ENCODE data around the gene NLRP6. TPM values are rescaled to one million over a fixed set of nuclear protein-coding genes. Genes with fewer than 3 reads are reported as not detected.

NLRP6 gene
- total RNA-seq, 2 donors from 2014 or later, result not detected

GRCh38 chr11:293271-293851 is 15.2 kb downstream of the NLRP6 start:
- H3K27me3 ChIP-seq (ENCODE audit: control insufficient read depth, insufficient read depth, low read length, poor library complexity, severe bottlenecking), result peaks cover 2% of the 10 kb centered on the region
- Mint-ChIP-seq H3K36me3 (ENCODE audit: low read depth) (peaks cover 15% of the 10 kb centered on the region), H3K4me3 (no peak overlapping the region), H3K27me3 (ENCODE audit: insufficient read depth) (no peaks in the 10 kb centered on the region), H3K9me3 (no peaks in the 10 kb centered on the region), H3K4me1 (peaks cover 12% of the 10 kb centered on the region), H3K27ac (no peak overlapping the region)
- H3K36me3 ChIP-seq (ENCODE audit: control insufficient read depth, insufficient read depth, low read length), result peaks cover 6% of the 10 kb centered on the region
- no peak overlapping the region for H3K27ac ChIP-seq (ENCODE audit: low read depth, low read length)
- no peak overlapping the region for H3K4me3 ChIP-seq (ENCODE audit: low read length)
- DNase-seq, result peak; percentile 28
- no peaks in the 10 kb centered on the region for H3K4me1 ChIP-seq (ENCODE audit: control insufficient read depth, insufficient read depth, low read length)
- no peaks in the 10 kb centered on the region for H3K9me3 ChIP-seq (ENCODE audit: control insufficient read depth, low read length)
- TF ChIP-seq, protein P1, sequence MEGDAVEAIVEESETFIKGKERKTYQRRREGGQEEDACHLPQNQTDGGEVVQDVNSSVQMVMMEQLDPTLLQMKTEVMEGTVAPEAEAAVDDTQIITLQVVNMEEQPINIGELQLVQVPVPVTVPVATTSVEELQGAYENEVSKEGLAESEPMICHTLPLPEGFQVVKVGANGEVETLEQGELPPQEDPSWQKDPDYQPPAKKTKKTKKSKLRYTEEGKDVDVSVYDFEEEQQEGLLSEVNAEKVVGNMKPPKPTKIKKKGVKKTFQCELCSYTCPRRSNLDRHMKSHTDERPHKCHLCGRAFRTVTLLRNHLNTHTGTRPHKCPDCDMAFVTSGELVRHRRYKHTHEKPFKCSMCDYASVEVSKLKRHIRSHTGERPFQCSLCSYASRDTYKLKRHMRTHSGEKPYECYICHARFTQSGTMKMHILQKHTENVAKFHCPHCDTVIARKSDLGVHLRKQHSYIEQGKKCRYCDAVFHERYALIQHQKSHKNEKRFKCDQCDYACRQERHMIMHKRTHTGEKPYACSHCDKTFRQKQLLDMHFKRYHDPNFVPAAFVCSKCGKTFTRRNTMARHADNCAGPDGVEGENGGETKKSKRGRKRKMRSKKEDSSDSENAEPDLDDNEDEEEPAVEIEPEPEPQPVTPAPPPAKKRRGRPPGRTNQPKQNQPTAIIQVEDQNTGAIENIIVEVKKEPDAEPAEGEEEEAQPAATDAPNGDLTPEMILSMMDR (conservative IDR thresholded peaks at IDR 0.05), result no peak
- no peak overlapping the region for H3K9ac ChIP-seq (ENCODE audit: extremely low read depth, low read length, poor library complexity, severe bottlenecking)
- WGBS, 2 experiments (ENCODE audit: insufficient coverage in 1 of 2, insufficient read length in 1 of 2), result 92 to 97% methylated on average over 10 to 18 of the region's 18 CpGs

DNA sequence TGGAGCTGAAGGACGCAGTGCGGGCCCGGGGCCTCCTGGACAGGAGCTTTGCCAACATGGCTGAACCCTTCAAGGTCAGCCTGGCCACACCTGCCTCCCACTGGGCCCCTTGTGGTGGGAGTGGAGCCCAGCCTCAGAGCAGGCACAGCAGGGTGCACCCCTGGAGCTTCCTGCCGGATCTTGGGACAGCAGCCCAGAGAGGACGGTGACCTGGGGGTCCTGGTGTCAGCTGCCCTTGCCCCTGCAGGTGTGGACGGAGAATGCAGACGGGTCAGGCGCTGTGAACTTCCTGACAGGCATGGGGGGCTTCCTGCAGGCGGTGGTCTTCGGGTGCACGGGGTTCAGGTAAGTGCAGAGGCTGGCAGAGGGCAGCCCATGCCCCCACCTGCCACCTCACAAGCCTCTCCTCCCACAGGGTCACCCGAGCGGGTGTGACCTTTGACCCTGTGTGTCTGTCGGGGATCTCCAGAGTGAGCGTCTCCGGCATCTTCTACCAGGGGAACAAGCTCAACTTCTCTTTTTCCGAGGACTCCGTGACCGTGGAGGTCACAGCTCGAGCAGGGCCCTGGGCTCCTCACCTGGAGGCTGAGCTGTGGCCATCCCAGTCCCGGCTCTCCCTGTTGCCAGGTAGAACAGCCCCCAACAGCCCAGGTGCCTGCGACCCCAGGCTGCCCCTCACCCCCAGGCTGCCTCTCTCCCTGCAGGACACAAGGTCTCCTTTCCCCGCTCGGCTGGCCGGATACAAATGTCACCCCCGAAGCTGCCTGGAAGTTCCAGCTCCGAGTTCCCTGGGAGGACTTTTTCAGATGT is 15.8 kb downstream of the NLRP6 start:
- Mint-ChIP-seq H3K36me3 (ENCODE audit: low read depth) (peaks cover 15% of the 10 kb centered on the region), H3K27me3 (ENCODE audit: insufficient read depth) (no peaks in the 10 kb centered on the region), H3K27ac (no peak overlapping the region), H3K4me3 (no peak overlapping the region), H3K9me3 (no peaks in the 10 kb centered on the region), H3K4me1 (peaks cover 12% of the 10 kb centered on the region)
- TF ChIP-seq, protein P1 (conservative IDR thresholded peaks at IDR 0.05), result no peak
- Histone ChIP-seq H3K36me3 (ENCODE audit: control insufficient read depth, insufficient read depth, low read length) (peaks cover 6% of the 10 kb centered on the region), H3K27ac (ENCODE audit: low read depth, low read length) (no peak overlapping the region), H3K9ac (ENCODE audit: extremely low read depth, low read length, poor library complexity, severe bottlenecking) (no peak overlapping the region), H3K4me1 (ENCODE audit: control insufficient read depth, insufficient read depth, low read length) (no peaks in the 10 kb centered on the region), H3K27me3 (ENCODE audit: control insufficient read depth, insufficient read depth, low read length, poor library complexity, severe bottlenecking) (no peaks in the 10 kb centered on the region), H3K9me3 (ENCODE audit: control insufficient read depth, low read length) (no peaks in the 10 kb centered on the region), H3K4me3 (ENCODE audit: low read length) (no peak overlapping the region)
- peak; percentile 38 for DNase-seq
- 91 to 95% methylated on average over 15 to 27 of the region's 27 CpGs for WGBS, 2 experiments (ENCODE audit: insufficient coverage in 1 of 2, insufficient read length in 1 of 2)

GRCh38 chr11:294780-295179 is 16.6 kb downstream of the NLRP6 start:
- Histone ChIP-seq H3K36me3 (ENCODE audit: control insufficient read depth, insufficient read depth, low read length) (peaks cover 6% of the 10 kb centered on the region), H3K4me1 (ENCODE audit: control insufficient read depth, insufficient read depth, low read length) (no peaks in the 10 kb centered on the region), H3K9me3 (ENCODE audit: control insufficient read depth, low read length) (no peaks in the 10 kb centered on the region), H3K27me3 (ENCODE audit: control insufficient read depth, insufficient read depth, low read length, poor library complexity, severe bottlenecking) (no peaks in the 10 kb centered on the region), H3K9ac (ENCODE audit: extremely low read depth, low read length, poor library complexity, severe bottlenecking) (no peak overlapping the region), H3K27ac (ENCODE audit: low read depth, low read length) (no peak overlapping the region), H3K4me3 (ENCODE audit: low read length) (no peak overlapping the region)
- peaks cover 15% of the 10 kb centered on the region for H3K36me3 Mint-ChIP-seq (ENCODE audit: low read depth)
- TF ChIP-seq, protein P1 (conservative IDR thresholded peaks at IDR 0.05), result no peak
- H3K27me3 Mint-ChIP-seq (ENCODE audit: insufficient read depth), result no peaks in the 10 kb centered on the region
- H3K4me3 Mint-ChIP-seq, result no peak overlapping the region
- DNase-seq, result peak; percentile 39
- H3K4me1 Mint-ChIP-seq, result peaks cover 12% of the 10 kb centered on the region
- H3K9me3 Mint-ChIP-seq, result no peaks in the 10 kb centered on the region
- no peak overlapping the region for H3K27ac Mint-ChIP-seq
- WGBS, 2 experiments (ENCODE audit: insufficient coverage in 1 of 2, insufficient read length in 1 of 2), result 90 to 95% methylated on average over 12 to 16 of the region's 16 CpGs
